Spleen (tissue), 11 donors: ENCODE measurements around the gene LINC01488. TPM values are rescaled to one million over a fixed set of nuclear protein-coding genes. Genes with fewer than 3 reads are reported as not detected.

Experiments used
- DNase-seq: peaks from one replicate; pipeline ENCODE4 v3.0.0-alpha.2; 2020
- H3K27ac ChIP-seq, 8 donors: fragments of 200-600 bp; sonication (generic) in 7 of 8; 1 replicate in 4 of 8; 2 replicates in 4 of 8; pipeline versions ENCODE4 v1.5.0 to v1.8.0; 2016 to 2021; ENCODE audit warnings: inconsistent platforms in 4 of 8, mild to moderate bottlenecking in 4 of 8, moderate library complexity in 1 of 8
- H3K27me3 ChIP-seq, 7 donors: fragments of 200-600 bp; sonication (generic) in 6 of 7; replicated peaks in 1 of 7; 1 replicate in 4 of 7; 2 replicates in 3 of 7; pipeline versions ENCODE4 v1.5.0 to v1.8.0; 2016 to 2021; ENCODE audit warnings: inconsistent platforms in 3 of 7, mild to moderate bottlenecking in 1 of 7
- H3K36me3 ChIP-seq, 6 donors: fragments of 200-600 bp; sonication (generic) in 5 of 6; 1 replicate in 4 of 6; 2 replicates in 2 of 6; pipeline versions ENCODE4 v1.5.0 to v1.8.0; 2016 to 2021; ENCODE audit warnings: inconsistent platforms in 2 of 6
- H3K4me1 ChIP-seq, 6 donors: fragments of 200-600 bp; sonication (generic) in 5 of 6; 1 replicate in 3 of 6; 2 replicates in 3 of 6; pipeline versions ENCODE4 v1.5.0 to v1.8.0; 2016 to 2021; ENCODE audit warnings: inconsistent platforms in 3 of 6
- H3K4me3 ChIP-seq, 8 donors: fragments of 200-600 bp; sonication (generic) in 7 of 8; 1 replicate in 4 of 8; 2 replicates in 4 of 8; pipeline versions ENCODE4 v1.5.0 to v1.8.0; 2016 to 2021; ENCODE audit warnings: inconsistent platforms in 4 of 8, mild to moderate bottlenecking in 4 of 8, moderate library complexity in 2 of 8
- H3K9me3 ChIP-seq, 8 donors: fragments of 200-600 bp; sonication (generic) in 7 of 8; 1 replicate in 4 of 8; 2 replicates in 4 of 8; pipeline versions ENCODE4 v1.5.0 to v1.8.0; 2016 to 2021; ENCODE audit warnings: inconsistent platforms in 4 of 8
- POLR2A ChIP-seq, 3 donors: fragments of 450-650 bp; IDR thresholded peaks; one replicate each; pipeline ENCODE4 v1.5.1; 2017; ENCODE audit warnings: antibody characterized with exemption in 3 of 3, mild to moderate bottlenecking in 1 of 3
- POLR2AphosphoS5 ChIP-seq, 3 donors: sonication (generic); formaldehyde crosslinking; IDR thresholded peaks; one replicate each; pipeline ENCODE4 v1.5.1; 2017; ENCODE audit warnings: antibody characterized with exemption in 3 of 3
- WGBS, 5 donors: extraction: QIAGEN DNeasy Blood & Tissue Kit in 3 of 5; methylation state at CpG; one replicate each; pipeline versions ENCODE4 v1.1.5 to v1.1.7; 2013 to 2018; 5-methylcytosine and 5-hydroxymethylcytosine counted together
- intact Hi-C: fragments of 100-400 bp; cut with DNase I; formaldehyde crosslinking; loops from one replicate; pipeline ENCODE4 v1.15.0; 2023; ENCODE audit warnings: low total_unique reads
- polyA plus RNA-seq, 3 donors: library from polyadenylated mRNA; stranded (reverse); fragments of 200-250 nt; gene quantifications; one replicate each; pipeline ENCODE4 v1.2.1, GENCODE V29; 2013
- total RNA-seq, 7 donors: library from RNA; depleted of rRNA in 3 of 7; stranded (reverse); fragments of >200 nt in 3 of 7; fragmentation: NEBNext Ultra II Directional in 4 of 7; extraction: Animal tissue kit (Norgen Biotek cat#: 25700) in 4 of 7; gene quantifications; one replicate each; pipeline versions ENCODE4 v1.1.0 to v1.2.1, GENCODE V29; 2016 to 2021
- TF ChIP-seq, protein P1 (sequence below), 11 experiments: fragments of 200-600 bp in 7 of 11; fragments of 450-650 bp in 4 of 11; sonication (generic) in 4 of 11; IDR thresholded peaks in 8 of 11; conservative IDR thresholded peaks in 3 of 11; 1 replicate in 7 of 11; 2 replicates in 4 of 11; pipeline versions ENCODE4 v1.4.0 to v1.8.0; 2016 to 2021; ENCODE audit warnings: antibody characterized with exemption in 11 of 11, inconsistent platforms in 4 of 11, mild to moderate bottlenecking in 1 of 11
- donor health status: healthy with polysubstance abuse.
- donor health status: DM: no; HTN: no; CAD: no; lungs with moderate emphysema.
- donor health status: DM: no; HTN: no; CAD: no.
- donor health status: Bipolar disorder and iron deficiency.
- donor health status: healthy.
- donor health status: DM: no; HTN: no; CAD: no.
- donor health status: DM: yes; HTN: yes; CAD: no.

Gene LINC01488
- total and polyA plus RNA-seq, 10 donors, result not detected

DNA sequence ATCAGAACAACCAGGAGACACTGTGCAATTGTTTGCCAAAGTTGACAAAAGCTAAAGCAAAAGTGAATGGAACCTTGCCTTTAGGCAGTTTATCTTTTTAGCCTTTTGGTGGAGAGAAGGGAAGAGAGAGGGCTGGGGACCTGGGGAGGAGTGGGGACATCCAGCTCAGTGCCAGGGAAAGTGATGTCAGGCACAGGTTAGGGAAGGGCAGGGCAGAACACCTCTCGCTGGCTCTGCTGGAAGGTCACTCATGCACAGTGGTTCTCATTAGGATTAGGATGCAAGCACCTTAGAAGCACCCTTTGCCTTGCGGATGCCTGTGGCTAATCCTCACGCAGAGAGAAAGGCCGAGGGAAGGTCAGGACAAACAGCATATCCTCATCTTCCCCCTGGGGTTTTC, 14.3 kb upstream of the LINC01488 start:
- Histone ChIP-seq H3K4me3 (no peak overlapping the region), H3K36me3 (no peaks in the 10 kb centered on the region), H3K27me3 (peaks cover 0 to 32% (median 0%) of the 10 kb centered on the region in 7 donors), H3K4me1 (peaks cover 0 to 34% (median 17%) of the 10 kb centered on the region in 6 donors), H3K9me3 (no peaks in the 10 kb centered on the region), H3K27ac (no peak overlapping the region)
- intact Hi-C loops, result no loop called here
- TF ChIP-seq POLR2AphosphoS5 (IDR thresholded peaks at IDR 0.05), result no peak
- no peak for TF ChIP-seq POLR2A (IDR thresholded peaks at IDR 0.05)
- TF ChIP-seq, protein P1, sequence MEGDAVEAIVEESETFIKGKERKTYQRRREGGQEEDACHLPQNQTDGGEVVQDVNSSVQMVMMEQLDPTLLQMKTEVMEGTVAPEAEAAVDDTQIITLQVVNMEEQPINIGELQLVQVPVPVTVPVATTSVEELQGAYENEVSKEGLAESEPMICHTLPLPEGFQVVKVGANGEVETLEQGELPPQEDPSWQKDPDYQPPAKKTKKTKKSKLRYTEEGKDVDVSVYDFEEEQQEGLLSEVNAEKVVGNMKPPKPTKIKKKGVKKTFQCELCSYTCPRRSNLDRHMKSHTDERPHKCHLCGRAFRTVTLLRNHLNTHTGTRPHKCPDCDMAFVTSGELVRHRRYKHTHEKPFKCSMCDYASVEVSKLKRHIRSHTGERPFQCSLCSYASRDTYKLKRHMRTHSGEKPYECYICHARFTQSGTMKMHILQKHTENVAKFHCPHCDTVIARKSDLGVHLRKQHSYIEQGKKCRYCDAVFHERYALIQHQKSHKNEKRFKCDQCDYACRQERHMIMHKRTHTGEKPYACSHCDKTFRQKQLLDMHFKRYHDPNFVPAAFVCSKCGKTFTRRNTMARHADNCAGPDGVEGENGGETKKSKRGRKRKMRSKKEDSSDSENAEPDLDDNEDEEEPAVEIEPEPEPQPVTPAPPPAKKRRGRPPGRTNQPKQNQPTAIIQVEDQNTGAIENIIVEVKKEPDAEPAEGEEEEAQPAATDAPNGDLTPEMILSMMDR (IDR thresholded peaks at IDR 0.05 in 8 of 11, conservative IDR thresholded peaks at IDR 0.05 in 3 of 11), result no peak
- DNase-seq, result peak; percentile 24
- 83 to 91% (median 90%) methylated on average over 4 of the region's 4 CpGs for WGBS, 5 donors

DNA sequence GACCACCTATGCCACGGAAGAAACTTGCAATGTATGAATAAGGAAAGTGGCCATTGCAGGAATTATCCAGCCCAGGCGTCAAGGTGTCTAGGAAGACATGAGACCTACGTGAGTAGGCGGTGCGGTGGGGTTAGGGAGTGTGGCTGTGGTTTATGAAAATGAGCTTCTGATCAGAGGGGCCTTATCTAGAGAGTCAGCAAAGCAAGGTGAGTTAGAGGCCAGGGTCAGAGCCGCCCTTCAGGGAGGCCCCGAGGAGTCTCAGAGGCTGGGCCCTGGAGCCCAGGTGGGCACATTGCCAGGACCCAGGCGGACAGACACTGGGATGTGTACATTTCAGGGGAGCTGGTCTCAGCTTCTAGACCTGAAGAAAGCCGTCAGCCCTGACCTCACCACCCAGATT, 13.8 kb upstream of the LINC01488 start:
- H3K4me1 ChIP-seq, result peaks cover 0 to 38% (median 18%) of the 10 kb centered on the region in 6 donors
- 71 to 87% (median 82%) methylated on average over 9 of the region's 9 CpGs for WGBS, 5 donors
- H3K36me3 ChIP-seq, result no peaks in the 10 kb centered on the region
- intact Hi-C loops, result no loop called here
- H3K9me3 ChIP-seq, result no peaks in the 10 kb centered on the region
- H3K27me3 ChIP-seq, result peaks cover 0 to 27% (median 0%) of the 10 kb centered on the region in 7 donors
- no peak overlapping the region for H3K4me3 ChIP-seq
- DNase-seq, result peak; percentile 47
- TF ChIP-seq POLR2AphosphoS5 (IDR thresholded peaks at IDR 0.05) (no peak), POLR2A (IDR thresholded peaks at IDR 0.05) (no peak)
- TF ChIP-seq, protein P1 (IDR thresholded peaks at IDR 0.05 in 8 of 11, conservative IDR thresholded peaks at IDR 0.05 in 3 of 11), result no peak
- H3K27ac ChIP-seq, result no peak overlapping the region

DNA sequence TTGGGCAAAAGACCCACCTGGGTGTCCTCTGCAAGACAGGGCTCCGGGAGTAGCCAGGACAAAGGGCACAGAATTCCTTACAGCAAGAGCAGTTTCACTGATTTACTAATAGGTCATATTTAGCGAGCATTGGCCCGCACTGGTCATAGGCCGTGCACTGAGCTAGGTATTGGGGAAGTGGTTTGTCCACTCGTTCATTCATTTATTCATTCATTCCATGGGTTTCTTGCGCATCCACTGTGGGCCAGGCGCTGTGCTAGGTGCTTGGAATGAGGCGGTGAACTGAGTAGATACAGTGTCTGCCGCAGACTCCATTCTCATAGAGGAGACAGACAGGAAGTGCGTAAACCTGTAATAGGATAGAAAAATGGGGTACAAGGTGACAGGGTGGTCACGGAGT, 13.2 kb upstream of the LINC01488 start:
- peaks cover 0 to 36% (median 16%) of the 10 kb centered on the region in 6 donors for H3K4me1 ChIP-seq
- intact Hi-C loops, result no loop called here
- H3K4me3 ChIP-seq, result no peak overlapping the region
- peak; percentile 50 for DNase-seq
- peaks cover 0 to 24% (median 0%) of the 10 kb centered on the region in 7 donors for H3K27me3 ChIP-seq
- 90 to 97% (median 90%) methylated on average over 11 of the region's 11 CpGs for WGBS, 5 donors
- H3K27ac ChIP-seq, result no peak overlapping the region
- TF ChIP-seq POLR2A (IDR thresholded peaks at IDR 0.05) (no peak), POLR2AphosphoS5 (IDR thresholded peaks at IDR 0.05) (no peak)
- TF ChIP-seq, protein P1 (IDR thresholded peaks at IDR 0.05 in 8 of 11, conservative IDR thresholded peaks at IDR 0.05 in 3 of 11), result no peak
- H3K36me3 ChIP-seq, result no peaks in the 10 kb centered on the region
- H3K9me3 ChIP-seq, result peaks cover 0 to 2% (median under 1%) of the 10 kb centered on the region in 8 donors

DNA sequence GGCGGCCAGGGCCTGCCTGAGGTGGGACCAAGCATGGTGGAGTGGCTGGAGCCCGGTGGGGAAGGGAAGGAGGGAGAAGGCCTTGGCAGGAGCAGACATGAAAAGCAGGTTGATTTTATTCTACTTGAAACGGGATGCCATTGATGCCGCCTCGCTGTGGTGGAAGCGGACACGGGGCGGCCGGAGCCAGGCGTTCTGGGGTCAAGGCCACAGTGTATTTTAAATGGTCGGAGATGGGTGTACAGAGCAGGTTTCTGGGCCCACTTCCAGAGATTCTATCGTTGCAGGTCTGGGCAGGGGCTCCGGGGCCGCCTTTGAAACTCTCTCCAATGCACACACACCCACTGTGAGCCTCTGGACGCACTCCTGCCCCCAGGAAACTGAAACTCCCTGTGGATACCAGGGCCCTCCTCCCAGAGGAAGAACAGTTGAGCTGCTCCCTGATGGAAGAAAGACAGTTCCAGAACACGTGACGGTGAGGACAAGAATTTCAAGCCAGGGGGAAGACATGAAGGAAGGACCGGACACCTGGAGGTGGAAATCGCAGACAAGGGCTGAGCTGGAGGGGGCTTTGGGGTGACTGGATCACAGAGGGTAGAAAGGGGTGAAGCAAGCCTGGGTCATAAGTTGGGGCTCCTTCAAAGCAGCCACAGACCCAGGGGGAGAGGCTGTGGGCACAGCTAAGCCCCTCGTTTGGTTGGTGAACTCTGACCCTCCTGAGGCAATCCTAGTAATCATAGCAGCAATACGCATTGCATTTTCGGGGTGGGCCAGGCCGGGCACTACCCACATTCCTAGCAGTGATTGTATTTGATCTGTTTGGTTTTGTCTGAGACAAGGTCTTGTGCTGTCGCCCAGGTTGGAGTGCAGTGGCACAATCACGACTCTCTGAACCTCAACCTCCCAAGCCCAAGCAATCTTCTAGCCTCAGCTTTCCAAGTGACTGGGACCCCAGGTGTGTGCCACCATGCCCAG, 12.3 kb upstream of the LINC01488 start:
- H3K36me3 ChIP-seq, result no peaks in the 10 kb centered on the region
- no peak overlapping the region for H3K4me3 ChIP-seq
- H3K9me3 ChIP-seq, result peaks cover 0 to 9% (median 6%) of the 10 kb centered on the region in 8 donors
- peak; percentile 54 for DNase-seq
- H3K27ac ChIP-seq, result no peak overlapping the region
- TF ChIP-seq POLR2A (IDR thresholded peaks at IDR 0.05) (no peak), POLR2AphosphoS5 (IDR thresholded peaks at IDR 0.05) (peak in 1 of 3 donors; percentile 35)
- TF ChIP-seq, protein P1 (IDR thresholded peaks at IDR 0.05 in 8 of 11, conservative IDR thresholded peaks at IDR 0.05 in 3 of 11), result no peak
- H3K4me1 ChIP-seq, result peaks cover 0 to 27% (median 13%) of the 10 kb centered on the region in 6 donors
- H3K27me3 ChIP-seq, result peaks cover 0 to 14% (median 0%) of the 10 kb centered on the region in 7 donors
- WGBS, 5 donors, result 73 to 84% (median 80%) methylated on average over 24 to 25 of the region's 25 CpGs
- intact Hi-C loops, result no loop called here
